Breast epithelium (tissue), 3 donors: Measurements from ENCODE around the gene SNAP25.

Experiments used
- CTCF ChIP-seq, 3 donors: fragments of 450-650 bp; IDR thresholded peaks; one replicate each; pipeline ENCODE4 v1.5.1; 2016 to 2017; ENCODE audit warnings: antibody characterized with exemption in 3 of 3, mild to moderate bottlenecking in 3 of 3, moderate library complexity in 3 of 3
- POLR2AphosphoS5 ChIP-seq, 3 donors: sonication (generic); formaldehyde crosslinking; IDR thresholded peaks; one replicate each; pipeline ENCODE4 v1.6.1; 2017; ENCODE audit warnings: antibody characterized with exemption in 3 of 3

- TF ChIP-seq CTCF (IDR thresholded peaks at IDR 0.05) (no peak), POLR2AphosphoS5 (IDR thresholded peaks at IDR 0.05) (no peak)
These were observed 101.2 kb downstream of the SNAP25 start for GRCh38 chr20:10319855-10320254.
